K562 (cell line): ENCODE measurements around the gene ZDHHC8. TPM values are rescaled to one million over a fixed set of nuclear protein-coding genes. Genes with fewer than 3 reads are reported as not detected.
A peak's percentile ranks its signal among the peaks of the same experiment; 100 is the strongest.

Experiments
- CBFB ChIP-seq: sonication (generic); formaldehyde crosslinking; IDR thresholded peaks from 2 replicates; pipeline ENCODE4 v1.4.0; 2020; ENCODE audit warnings: mild to moderate bottlenecking, missing genetic modification reagents
- polyA plus RNA-seq, 8 experiments: library from polyadenylated mRNA; depleted of rRNA in 4 of 8; stranded (reverse) in 5 of 8; unstranded in 3 of 8; fragments of >200 nt; fragmentation: Nextera tagmentation in 2 of 8; fragmentation: Illumina TruSeq in 1 of 8; extraction: Ambion mirVana in 2 of 8; extraction: Trizol in 1 of 8; gene quantifications; 2 replicates each; pipeline versions ENCODE4 v1.2.1 to v1.2.3, GENCODE V29; 2011 to 2014; ENCODE audit warnings: inconsistent platforms in 1 of 8, missing spikeins in 1 of 8
- total RNA-seq, 7 experiments: library from RNA; depleted of rRNA in 6 of 7; stranded (reverse); fragments of >200 nt in 6 of 7; fragmentation: Illumina TruSeq in 2 of 7; extraction: Trizol in 2 of 7; gene quantifications; 2 replicates each; pipeline versions ENCODE4 v1.2.1 to v1.2.3, GENCODE V29; 2011 to 2021; ENCODE audit warnings: low replicate concordance in 1 of 7
- TF ChIP-seq, protein P1 (sequence below), 2 experiments: fragments of 450-650 bp; formaldehyde crosslinking in 1 of 2; IDR thresholded peaks; 2 replicates each; pipeline versions ENCODE4 v1.4.0 to v1.6.1; 2014 to 2020; ENCODE audit warnings: mild to moderate bottlenecking in 2 of 2, borderline replicate concordance in 1 of 2, low read depth in 1 of 2
- TF ChIP-seq, protein P2 (sequence below): sonication (generic); formaldehyde crosslinking; IDR thresholded peaks from 2 replicates; pipeline ENCODE4 v1.8.1; 2023; ENCODE audit warnings: mild to moderate bottlenecking, missing genetic modification reagents
- TF ChIP-seq, protein P3 (sequence below): sonication (generic); formaldehyde crosslinking; IDR thresholded peaks from 2 replicates; pipeline ENCODE4 v1.8.0; 2023; ENCODE audit warnings: missing genetic modification reagents, mild to moderate bottlenecking, borderline replicate concordance
- TF ChIP-seq, protein P4 (sequence below), 3 experiments: fragments of 200-800 bp in 1 of 3; fragments of 250-450 bp in 1 of 3; fragments of 450-650 bp in 1 of 3; sonication (Bioruptor Pico) in 1 of 3; sonication (Bioruptor generic) in 1 of 3; formaldehyde crosslinking in 1 of 3; IDR thresholded peaks; 2 replicates each; pipeline versions ENCODE4 v1.6.1 to v1.8.0; 2016 to 2022; ENCODE audit warnings: mild to moderate bottlenecking in 2 of 3, missing genetic modification characterization in 2 of 3, missing compliant biosample characterization in 1 of 3, moderate library complexity in 1 of 3

Gene ZDHHC8
- total and polyA plus RNA-seq, 9 of the 15 experiments (the other 6 are each of a cell fraction or from before 2014, with no cell fraction given): 0.04 to 109 (median 16.4) TPM

DNA sequence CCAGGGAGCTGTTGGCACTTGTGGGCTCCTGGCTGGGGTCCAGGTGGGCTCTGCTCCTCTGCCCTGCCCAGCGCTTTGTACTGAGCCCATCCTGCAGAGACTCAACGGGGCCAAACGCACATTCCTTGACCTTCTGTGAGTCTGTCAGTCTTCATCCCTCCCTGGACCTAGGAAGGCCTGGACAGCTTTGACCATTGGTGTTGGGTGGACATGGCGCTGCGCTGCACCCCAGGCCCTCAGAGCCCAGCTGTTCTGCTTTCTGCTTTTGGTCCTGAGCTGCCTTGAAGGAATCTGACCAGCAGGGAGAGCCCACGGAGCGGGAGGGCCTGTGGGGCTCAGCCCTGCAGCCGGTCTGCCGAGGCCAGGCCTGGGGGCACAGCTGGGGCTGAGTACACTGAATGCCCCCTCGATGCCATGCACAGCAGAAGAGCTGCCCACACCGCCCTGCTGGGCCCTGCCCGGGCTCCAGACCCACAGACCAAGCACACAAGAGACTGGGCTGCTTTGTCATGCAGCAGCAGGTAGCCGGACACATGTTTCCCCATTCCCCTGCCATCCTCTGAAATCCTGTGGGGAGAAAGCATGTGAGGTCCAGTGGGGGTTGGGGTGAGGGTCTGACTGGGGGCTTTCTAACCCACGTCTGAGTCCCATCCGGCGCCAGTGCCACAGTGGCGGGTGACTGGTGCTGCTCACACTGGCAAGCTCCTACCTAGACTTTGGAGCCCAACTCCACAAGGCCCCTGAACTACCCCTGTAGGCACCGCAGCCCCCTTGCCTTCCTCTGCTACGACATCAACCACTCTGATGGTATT is 43.4 kb downstream of the ZDHHC8 start (continued):
- TF ChIP-seq, protein P1, sequence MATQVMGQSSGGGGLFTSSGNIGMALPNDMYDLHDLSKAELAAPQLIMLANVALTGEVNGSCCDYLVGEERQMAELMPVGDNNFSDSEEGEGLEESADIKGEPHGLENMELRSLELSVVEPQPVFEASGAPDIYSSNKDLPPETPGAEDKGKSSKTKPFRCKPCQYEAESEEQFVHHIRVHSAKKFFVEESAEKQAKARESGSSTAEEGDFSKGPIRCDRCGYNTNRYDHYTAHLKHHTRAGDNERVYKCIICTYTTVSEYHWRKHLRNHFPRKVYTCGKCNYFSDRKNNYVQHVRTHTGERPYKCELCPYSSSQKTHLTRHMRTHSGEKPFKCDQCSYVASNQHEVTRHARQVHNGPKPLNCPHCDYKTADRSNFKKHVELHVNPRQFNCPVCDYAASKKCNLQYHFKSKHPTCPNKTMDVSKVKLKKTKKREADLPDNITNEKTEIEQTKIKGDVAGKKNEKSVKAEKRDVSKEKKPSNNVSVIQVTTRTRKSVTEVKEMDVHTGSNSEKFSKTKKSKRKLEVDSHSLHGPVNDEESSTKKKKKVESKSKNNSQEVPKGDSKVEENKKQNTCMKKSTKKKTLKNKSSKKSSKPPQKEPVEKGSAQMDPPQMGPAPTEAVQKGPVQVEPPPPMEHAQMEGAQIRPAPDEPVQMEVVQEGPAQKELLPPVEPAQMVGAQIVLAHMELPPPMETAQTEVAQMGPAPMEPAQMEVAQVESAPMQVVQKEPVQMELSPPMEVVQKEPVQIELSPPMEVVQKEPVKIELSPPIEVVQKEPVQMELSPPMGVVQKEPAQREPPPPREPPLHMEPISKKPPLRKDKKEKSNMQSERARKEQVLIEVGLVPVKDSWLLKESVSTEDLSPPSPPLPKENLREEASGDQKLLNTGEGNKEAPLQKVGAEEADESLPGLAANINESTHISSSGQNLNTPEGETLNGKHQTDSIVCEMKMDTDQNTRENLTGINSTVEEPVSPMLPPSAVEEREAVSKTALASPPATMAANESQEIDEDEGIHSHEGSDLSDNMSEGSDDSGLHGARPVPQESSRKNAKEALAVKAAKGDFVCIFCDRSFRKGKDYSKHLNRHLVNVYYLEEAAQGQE (IDR thresholded peaks at IDR 0.05; ENCODE audit: borderline replicate concordance): peak; percentile 72
- TF ChIP-seq, protein P1 (CRISPR knock-in tag; IDR thresholded peaks at IDR 0.05; ENCODE audit: low read depth): no peak
- TF ChIP-seq, protein P2, sequence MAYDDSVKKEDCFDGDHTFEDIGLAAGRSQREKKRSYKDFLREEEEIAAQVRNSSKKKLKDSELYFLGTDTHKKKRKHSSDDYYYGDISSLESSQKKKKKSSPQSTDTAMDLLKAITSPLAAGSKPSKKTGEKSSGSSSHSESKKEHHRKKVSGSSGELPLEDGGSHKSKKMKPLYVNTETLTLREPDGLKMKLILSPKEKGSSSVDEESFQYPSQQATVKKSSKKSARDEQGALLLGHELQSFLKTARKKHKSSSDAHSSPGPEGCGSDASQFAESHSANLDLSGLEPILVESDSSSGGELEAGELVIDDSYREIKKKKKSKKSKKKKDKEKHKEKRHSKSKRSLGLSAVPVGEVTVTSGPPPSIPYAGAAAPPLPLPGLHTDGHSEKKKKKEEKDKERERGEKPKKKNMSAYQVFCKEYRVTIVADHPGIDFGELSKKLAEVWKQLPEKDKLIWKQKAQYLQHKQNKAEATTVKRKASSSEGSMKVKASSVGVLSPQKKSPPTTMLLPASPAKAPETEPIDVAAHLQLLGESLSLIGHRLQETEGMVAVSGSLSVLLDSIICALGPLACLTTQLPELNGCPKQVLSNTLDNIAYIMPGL (CRISPR knock-in tag): no peak
- TF ChIP-seq, protein P3, sequence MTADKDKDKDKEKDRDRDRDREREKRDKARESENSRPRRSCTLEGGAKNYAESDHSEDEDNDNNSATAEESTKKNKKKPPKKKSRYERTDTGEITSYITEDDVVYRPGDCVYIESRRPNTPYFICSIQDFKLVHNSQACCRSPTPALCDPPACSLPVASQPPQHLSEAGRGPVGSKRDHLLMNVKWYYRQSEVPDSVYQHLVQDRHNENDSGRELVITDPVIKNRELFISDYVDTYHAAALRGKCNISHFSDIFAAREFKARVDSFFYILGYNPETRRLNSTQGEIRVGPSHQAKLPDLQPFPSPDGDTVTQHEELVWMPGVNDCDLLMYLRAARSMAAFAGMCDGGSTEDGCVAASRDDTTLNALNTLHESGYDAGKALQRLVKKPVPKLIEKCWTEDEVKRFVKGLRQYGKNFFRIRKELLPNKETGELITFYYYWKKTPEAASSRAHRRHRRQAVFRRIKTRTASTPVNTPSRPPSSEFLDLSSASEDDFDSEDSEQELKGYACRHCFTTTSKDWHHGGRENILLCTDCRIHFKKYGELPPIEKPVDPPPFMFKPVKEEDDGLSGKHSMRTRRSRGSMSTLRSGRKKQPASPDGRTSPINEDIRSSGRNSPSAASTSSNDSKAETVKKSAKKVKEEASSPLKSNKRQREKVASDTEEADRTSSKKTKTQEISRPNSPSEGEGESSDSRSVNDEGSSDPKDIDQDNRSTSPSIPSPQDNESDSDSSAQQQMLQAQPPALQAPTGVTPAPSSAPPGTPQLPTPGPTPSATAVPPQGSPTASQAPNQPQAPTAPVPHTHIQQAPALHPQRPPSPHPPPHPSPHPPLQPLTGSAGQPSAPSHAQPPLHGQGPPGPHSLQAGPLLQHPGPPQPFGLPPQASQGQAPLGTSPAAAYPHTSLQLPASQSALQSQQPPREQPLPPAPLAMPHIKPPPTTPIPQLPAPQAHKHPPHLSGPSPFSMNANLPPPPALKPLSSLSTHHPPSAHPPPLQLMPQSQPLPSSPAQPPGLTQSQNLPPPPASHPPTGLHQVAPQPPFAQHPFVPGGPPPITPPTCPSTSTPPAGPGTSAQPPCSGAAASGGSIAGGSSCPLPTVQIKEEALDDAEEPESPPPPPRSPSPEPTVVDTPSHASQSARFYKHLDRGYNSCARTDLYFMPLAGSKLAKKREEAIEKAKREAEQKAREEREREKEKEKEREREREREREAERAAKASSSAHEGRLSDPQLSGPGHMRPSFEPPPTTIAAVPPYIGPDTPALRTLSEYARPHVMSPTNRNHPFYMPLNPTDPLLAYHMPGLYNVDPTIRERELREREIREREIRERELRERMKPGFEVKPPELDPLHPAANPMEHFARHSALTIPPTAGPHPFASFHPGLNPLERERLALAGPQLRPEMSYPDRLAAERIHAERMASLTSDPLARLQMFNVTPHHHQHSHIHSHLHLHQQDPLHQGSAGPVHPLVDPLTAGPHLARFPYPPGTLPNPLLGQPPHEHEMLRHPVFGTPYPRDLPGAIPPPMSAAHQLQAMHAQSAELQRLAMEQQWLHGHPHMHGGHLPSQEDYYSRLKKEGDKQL (CRISPR knock-in tag): no peak
- TF ChIP-seq, protein P4, sequence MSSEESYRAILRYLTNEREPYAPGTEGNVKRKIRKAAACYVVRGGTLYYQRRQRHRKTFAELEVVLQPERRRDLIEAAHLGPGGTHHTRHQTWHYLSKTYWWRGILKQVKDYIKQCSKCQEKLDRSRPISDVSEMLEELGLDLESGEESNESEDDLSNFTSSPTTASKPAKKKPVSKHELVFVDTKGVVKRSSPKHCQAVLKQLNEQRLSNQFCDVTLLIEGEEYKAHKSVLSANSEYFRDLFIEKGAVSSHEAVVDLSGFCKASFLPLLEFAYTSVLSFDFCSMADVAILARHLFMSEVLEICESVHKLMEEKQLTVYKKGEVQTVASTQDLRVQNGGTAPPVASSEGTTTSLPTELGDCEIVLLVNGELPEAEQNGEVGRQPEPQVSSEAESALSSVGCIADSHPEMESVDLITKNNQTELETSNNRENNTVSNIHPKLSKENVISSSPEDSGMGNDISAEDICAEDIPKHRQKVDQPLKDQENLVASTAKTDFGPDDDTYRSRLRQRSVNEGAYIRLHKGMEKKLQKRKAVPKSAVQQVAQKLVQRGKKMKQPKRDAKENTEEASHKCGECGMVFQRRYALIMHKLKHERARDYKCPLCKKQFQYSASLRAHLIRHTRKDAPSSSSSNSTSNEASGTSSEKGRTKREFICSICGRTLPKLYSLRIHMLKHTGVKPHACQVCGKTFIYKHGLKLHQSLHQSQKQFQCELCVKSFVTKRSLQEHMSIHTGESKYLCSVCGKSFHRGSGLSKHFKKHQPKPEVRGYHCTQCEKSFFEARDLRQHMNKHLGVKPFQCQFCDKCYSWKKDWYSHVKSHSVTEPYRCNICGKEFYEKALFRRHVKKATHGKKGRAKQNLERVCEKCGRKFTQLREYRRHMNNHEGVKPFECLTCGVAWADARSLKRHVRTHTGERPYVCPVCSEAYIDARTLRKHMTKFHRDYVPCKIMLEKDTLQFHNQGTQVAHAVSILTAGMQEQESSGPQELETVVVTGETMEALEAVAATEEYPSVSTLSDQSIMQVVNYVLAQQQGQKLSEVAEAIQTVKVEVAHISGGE (CRISPR knock-in tag; IDR thresholded peaks at IDR 0.05): no peak
- TF ChIP-seq CBFB (CRISPR knock-in tag): 0 out of 2 replicates have a peak, but pooled peaks have one; percentile 17
